HG03342 (cell line): ENCODE measurements around the gene RANBP3L.
"Not testable (repeated sequence)": the region's sequence is repeated elsewhere in the genome, so short reads cannot be mapped to it uniquely, and the experiment has no call there.

Experiments
- ATAC-seq: cut with Tn5 transposase; IDR thresholded peaks from one replicate; pipeline ENCODE4 v1.9.1; 2021; ENCODE audit warnings: mild to moderate bottlenecking, moderate library complexity; ENCODE audit not compliant: unreplicated experiment

Gene RANBP3L

GRCh38 chr5:36209664-36210063 is 92.0 kb downstream of the RANBP3L start:
- no peak for ATAC-seq

DNA sequence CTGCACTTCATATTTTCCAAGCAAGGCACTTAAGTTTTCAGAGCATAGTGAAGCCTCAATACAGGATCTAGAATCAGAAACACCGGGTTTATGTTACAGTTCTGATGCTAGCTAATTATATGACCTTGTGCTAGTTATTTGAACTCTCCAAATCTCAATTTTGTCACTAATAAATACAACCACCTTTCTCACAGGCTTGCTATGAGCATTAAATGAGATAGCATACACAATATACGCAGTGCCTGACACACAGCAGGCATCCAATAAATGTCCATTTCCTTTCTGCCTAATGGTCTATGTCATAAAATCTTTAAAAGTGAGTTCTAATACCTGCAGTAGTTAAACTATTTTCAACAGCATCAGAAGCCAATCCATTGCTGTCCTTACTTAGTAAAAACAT is 92.9 kb downstream of the RANBP3L start:
- no peak for ATAC-seq

DNA sequence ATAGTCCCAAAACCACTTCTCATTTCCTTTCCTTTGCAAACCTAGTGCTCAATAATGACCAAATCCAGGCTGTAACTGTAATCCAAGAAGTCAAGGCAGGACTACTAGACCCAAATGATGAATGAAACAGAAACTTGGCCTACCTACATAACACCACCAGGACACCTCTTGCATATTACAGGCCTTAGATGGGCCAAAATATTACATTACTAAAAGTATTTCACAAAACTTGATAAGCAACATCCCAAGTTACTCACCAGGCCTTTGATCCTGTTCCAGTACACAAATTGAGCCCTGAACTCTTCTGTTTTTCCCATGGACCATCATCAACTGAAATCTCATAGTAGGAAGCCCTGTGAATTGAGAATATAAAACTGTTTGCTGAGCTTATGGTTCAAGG is 94.8 kb downstream of the RANBP3L start:
- no peak for ATAC-seq

DNA sequence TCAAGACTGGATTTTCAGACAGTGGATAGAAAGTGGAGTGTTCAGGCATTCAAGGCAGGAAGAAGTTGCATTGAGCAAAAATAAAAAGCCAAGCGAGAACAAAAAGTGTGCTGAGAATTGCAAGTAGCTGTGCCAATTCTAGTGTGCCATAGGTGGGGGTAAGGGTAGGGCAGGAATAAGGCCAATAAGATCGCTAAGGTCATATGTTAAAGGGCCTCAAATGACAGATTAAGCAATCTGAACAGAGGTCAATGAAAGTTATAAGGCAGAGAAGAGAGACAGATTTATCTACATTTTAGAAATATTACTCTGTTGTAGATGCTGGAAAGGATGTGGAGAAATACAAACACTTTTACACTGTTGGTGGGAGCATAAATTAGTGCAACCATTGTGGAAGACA is 96.4 kb downstream of the RANBP3L start:
- ATAC-seq, result no peak

DNA sequence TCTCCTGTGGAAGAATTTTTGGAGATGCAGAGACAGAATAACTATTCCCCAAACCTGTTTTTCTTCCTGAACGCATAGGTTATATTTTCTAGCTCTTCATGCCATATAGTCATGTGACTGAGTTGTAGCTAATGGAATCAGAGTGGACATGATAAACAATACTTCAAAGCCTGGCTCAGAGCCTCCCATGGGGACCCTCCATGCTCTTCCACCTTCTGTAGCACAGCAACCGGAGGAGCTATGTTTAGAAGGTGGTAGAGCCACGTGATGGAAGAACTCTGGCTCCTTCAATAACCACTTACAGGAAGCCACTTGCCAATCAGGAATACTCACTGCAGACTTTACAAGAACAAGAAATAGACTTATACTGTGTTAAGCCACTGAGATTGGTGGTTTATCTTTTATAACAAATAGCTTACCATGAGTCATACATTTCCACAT is 99.2 kb downstream of the RANBP3L start:
- no peak for ATAC-seq

GRCh38 chr5:36200513-36200912 is 101.2 kb downstream of the RANBP3L start:
- no peak for ATAC-seq

GRCh38 chr5:36199620-36200019 is 102.1 kb downstream of the RANBP3L start:
- no peak for ATAC-seq

GRCh38 chr5:36198783-36199182 is 102.9 kb downstream of the RANBP3L start:
- not testable (repeated sequence) for ATAC-seq
